Fibroblast of skin of right quadriceps (primary cell): ENCODE results near the gene SNTG2.

Source experiments
- DNase-seq: peaks from one replicate; pipeline ENCODE4 v3.0.0-alpha.2; 2013

SNTG2 gene

GRCh38 chr2:1249897-1250687 is 299.4 kb downstream of the SNTG2 start:
- no peak for DNase-seq

GRCh38 chr2:1251520-1251919 is 300.9 kb downstream of the SNTG2 start:
- DNase-seq = no peak

GRCh38 chr2:1253629-1254028 is 303.0 kb downstream of the SNTG2 start:
- DNase-seq = no peak

GRCh38 chr2:1254662-1255343 is 304.2 kb downstream of the SNTG2 start:
- DNase-seq = no peak

GRCh38 chr2:1256632-1257324 is 306.1 kb downstream of the SNTG2 start:
- DNase-seq = no peak

- no peak for DNase-seq
Observed at GRCh38 chr2:1257334-1257733, 306.7 kb downstream of the SNTG2 start.

- DNase-seq = no peak
Observed at GRCh38 chr2:1259746-1260145, 309.1 kb downstream of the SNTG2 start.

GRCh38 chr2:1262609-1263008 is 312.0 kb downstream of the SNTG2 start:
- no peak for DNase-seq

- DNase-seq = no peak
Observed at GRCh38 chr2:1265454-1265853, 314.8 kb downstream of the SNTG2 start.

- no peak for DNase-seq
Observed at GRCh38 chr2:1266351-1266750, 315.7 kb downstream of the SNTG2 start.

- no peak for DNase-seq
Observed at GRCh38 chr2:1268034-1268433, 317.4 kb downstream of the SNTG2 start.

GRCh38 chr2:1269812-1270211 is 319.2 kb downstream of the SNTG2 start:
- DNase-seq = no peak

GRCh38 chr2:1272835-1273234 is 322.2 kb downstream of the SNTG2 start:
- no peak for DNase-seq

- no peak for DNase-seq
Observed at GRCh38 chr2:1277634-1278033, 327.0 kb downstream of the SNTG2 start.

GRCh38 chr2:1278125-1278524 is 327.5 kb downstream of the SNTG2 start:
- no peak for DNase-seq

GRCh38 chr2:1278861-1279260 is 328.2 kb downstream of the SNTG2 start:
- DNase-seq = no peak

- DNase-seq = peak; percentile 13
Observed at GRCh38 chr2:1282552-1282951, 331.9 kb downstream of the SNTG2 start.

- DNase-seq = no peak
Observed at GRCh38 chr2:1283020-1283801, 332.6 kb downstream of the SNTG2 start.

GRCh38 chr2:1283871-1284270 is 333.2 kb downstream of the SNTG2 start:
- no peak for DNase-seq

GRCh38 chr2:1286929-1287328 is 336.3 kb downstream of the SNTG2 start:
- DNase-seq = no peak

- no peak for DNase-seq
Observed at GRCh38 chr2:1287427-1287826, 336.8 kb downstream of the SNTG2 start.

- no peak for DNase-seq
Observed at GRCh38 chr2:1294900-1295299, 344.3 kb downstream of the SNTG2 start.

- no peak for DNase-seq
Observed at GRCh38 chr2:1295740-1296139, 345.1 kb downstream of the SNTG2 start.
